ENCODE measurements around the gene DTNA.

The DTNA gene

GRCh38 chr18:34932792-34933466, 222.8 kb downstream of the DTNA start:
- Histone ChIP-seq H3K9ac (ENCODE audit: low read length in 5 of 5) (no peak overlapping the region), H3K4me3 (ENCODE audit: low read depth in 1 of 5, low read length in 5 of 5) (no peak overlapping the region), H3K27me3 (ENCODE audit: control insufficient read depth in 5 of 5, insufficient read depth in 4 of 5, low read length in 5 of 5) (no peaks in the 10 kb centered on the region), H3K4me1 (ENCODE audit: control insufficient read depth in 5 of 5, insufficient read depth in 5 of 5, low read length in 5 of 5) (no peaks in the 10 kb centered on the region), H3K36me3 (ENCODE audit: control insufficient read depth in 5 of 5, insufficient read depth in 5 of 5, low read length in 5 of 5) (no peaks in the 10 kb centered on the region), H3K9me3 (ENCODE audit: control insufficient read depth in 5 of 5, low read length in 5 of 5) (no peaks in the 10 kb centered on the region), H3K27ac (ENCODE audit: low read depth, low read length) (no peak overlapping the region)

GRCh38 chr18:34933909-34934661, 224.0 kb downstream of the DTNA start:
- H3K36me3 ChIP-seq (ENCODE audit: control insufficient read depth in 5 of 5, insufficient read depth in 5 of 5, low read length in 5 of 5): no peaks in the 10 kb centered on the region
- H3K27me3 ChIP-seq (ENCODE audit: control insufficient read depth in 5 of 5, insufficient read depth in 4 of 5, low read length in 5 of 5): no peaks in the 10 kb centered on the region
- H3K27ac ChIP-seq (ENCODE audit: low read depth, low read length): no peak overlapping the region
- H3K4me1 ChIP-seq (ENCODE audit: control insufficient read depth in 5 of 5, insufficient read depth in 5 of 5, low read length in 5 of 5): no peaks in the 10 kb centered on the region
- no peak overlapping the region for H3K9ac ChIP-seq (ENCODE audit: low read length in 5 of 5)
- no peaks in the 10 kb centered on the region for H3K9me3 ChIP-seq (ENCODE audit: control insufficient read depth in 5 of 5, low read length in 5 of 5)
- no peak overlapping the region for H3K4me3 ChIP-seq (ENCODE audit: low read depth in 1 of 5, low read length in 5 of 5)

- Histone ChIP-seq H3K4me3 (ENCODE audit: low read depth in 1 of 5, low read length in 5 of 5) (no peak overlapping the region), H3K27ac (ENCODE audit: low read depth, low read length) (no peak overlapping the region), H3K27me3 (ENCODE audit: control insufficient read depth in 5 of 5, insufficient read depth in 4 of 5, low read length in 5 of 5) (no peaks in the 10 kb centered on the region), H3K9me3 (ENCODE audit: control insufficient read depth in 5 of 5, low read length in 5 of 5) (no peaks in the 10 kb centered on the region), H3K9ac (ENCODE audit: low read length in 5 of 5) (no peak overlapping the region), H3K36me3 (ENCODE audit: control insufficient read depth in 5 of 5, insufficient read depth in 5 of 5, low read length in 5 of 5) (no peaks in the 10 kb centered on the region), H3K4me1 (ENCODE audit: control insufficient read depth in 5 of 5, insufficient read depth in 5 of 5, low read length in 5 of 5) (no peaks in the 10 kb centered on the region)
Observed at GRCh38 chr18:34936772-34937171, 226.7 kb downstream of the DTNA start.

- Histone ChIP-seq H3K9me3 (ENCODE audit: control insufficient read depth in 5 of 5, low read length in 5 of 5) (no peaks in the 10 kb centered on the region), H3K4me1 (ENCODE audit: control insufficient read depth in 5 of 5, insufficient read depth in 5 of 5, low read length in 5 of 5) (no peaks in the 10 kb centered on the region), H3K36me3 (ENCODE audit: control insufficient read depth in 5 of 5, insufficient read depth in 5 of 5, low read length in 5 of 5) (no peaks in the 10 kb centered on the region), H3K4me3 (ENCODE audit: low read depth in 1 of 5, low read length in 5 of 5) (no peak overlapping the region), H3K27me3 (ENCODE audit: control insufficient read depth in 5 of 5, insufficient read depth in 4 of 5, low read length in 5 of 5) (no peaks in the 10 kb centered on the region), H3K9ac (ENCODE audit: low read length in 5 of 5) (no peak overlapping the region), H3K27ac (ENCODE audit: low read depth, low read length) (no peak overlapping the region)
Observed at GRCh38 chr18:34938090-34938489, 228.0 kb downstream of the DTNA start.
